ENCODE measurements around the gene CLDN19.

CLDN19 gene

GRCh38 chr1:42739753-42740700 lies at the start of gene CLDN19:
TSS of gene CLDN19 (minus strand) at chr1:42740236. CDS start at chr1:42740063, 173 bp downstream.
- Histone ChIP-seq H3K4me3 (ENCODE audit: low read length) (no peak within 1 kb of the TSS), H3K27me3 (ENCODE audit: control insufficient read depth, low read length) (no peaks in the 10 kb centered on the region), H4K20me1 (ENCODE audit: control insufficient read depth, insufficient read depth, low read depth, low read length) (0 out of 2 replicates have a peak, but pooled peaks cover 4% of the 10 kb centered on the region), H3K27ac (ENCODE audit: low read depth, low read length) (no peak within 1 kb of the TSS), H3F3A (ENCODE audit: control insufficient read depth, insufficient read depth) (no peaks in the 10 kb centered on the region), H3K4me1 (ENCODE audit: control insufficient read depth, low read length) (peaks cover 8% of the 10 kb centered on the region), H3K79me2 (ENCODE audit: control insufficient read depth, low read length) (no peaks in the 10 kb centered on the region), H3K4me2 (ENCODE audit: low read length) (no peak within 1 kb of the TSS), H3K9me2 (replicated peaks; ENCODE audit: control insufficient read depth, low read length) (no peaks in the 10 kb centered on the region), H3K9me3 (ENCODE audit: control insufficient read depth, insufficient read depth, low read length) (no peaks in the 10 kb centered on the region), H3K36me3 (ENCODE audit: control insufficient read depth, low read length) (no peaks in the 10 kb centered on the region)
- no peak for TF ChIP-seq EZH2phosphoT487 (IDR thresholded peaks at IDR 0.05; ENCODE audit: borderline replicate concordance, low read length)
- no peak for TF ChIP-seq CTCF (IDR thresholded peaks at IDR 0.05; ENCODE audit: low read depth, low read length, poor library complexity, severe bottlenecking)

GRCh38 chr1:42788021-42788420 lies 48.0 kb upstream of the CLDN19 start:
- TF ChIP-seq CTCF (IDR thresholded peaks at IDR 0.05; ENCODE audit: low read depth, low read length, poor library complexity, severe bottlenecking) = no peak
- no peak for TF ChIP-seq EZH2phosphoT487 (IDR thresholded peaks at IDR 0.05; ENCODE audit: borderline replicate concordance, low read length)
- peaks cover 1% of the 10 kb centered on the region; the same call in 1 of the 2 replicates for H3K36me3 ChIP-seq (ENCODE audit: control insufficient read depth, low read length)

GRCh38 chr1:42786097-42786496 lies 46.1 kb upstream of the CLDN19 start:
- H3K27me3 ChIP-seq (ENCODE audit: control insufficient read depth, low read length) = no peaks in the 10 kb centered on the region
- H3F3A ChIP-seq (ENCODE audit: control insufficient read depth, insufficient read depth) = no peaks in the 10 kb centered on the region
- H3K9me3 ChIP-seq (ENCODE audit: control insufficient read depth, insufficient read depth, low read length) = no peaks in the 10 kb centered on the region
- no peaks in the 10 kb centered on the region for H4K20me1 ChIP-seq (ENCODE audit: control insufficient read depth, insufficient read depth, low read depth, low read length)
- no peak overlapping the region for H3K4me2 ChIP-seq (ENCODE audit: low read length)
- no peaks in the 10 kb centered on the region for H3K79me2 ChIP-seq (ENCODE audit: control insufficient read depth, low read length)
- no peak overlapping the region for H3K27ac ChIP-seq (ENCODE audit: low read depth, low read length)
- TF ChIP-seq CTCF (IDR thresholded peaks at IDR 0.05; ENCODE audit: low read depth, low read length, poor library complexity, severe bottlenecking) (no peak), EZH2phosphoT487 (IDR thresholded peaks at IDR 0.05; ENCODE audit: borderline replicate concordance, low read length) (no peak)
- peaks cover 4% of the 10 kb centered on the region for H3K36me3 ChIP-seq (ENCODE audit: control insufficient read depth, low read length)
- H3K4me3 ChIP-seq (ENCODE audit: low read length) = no peak overlapping the region
- H3K4me1 ChIP-seq (ENCODE audit: control insufficient read depth, low read length) = no peaks in the 10 kb centered on the region
- no peaks in the 10 kb centered on the region for H3K9me2 ChIP-seq (replicated peaks; ENCODE audit: control insufficient read depth, low read length)

More at GRCh38 chr1:42788021-42788420, 48.0 kb upstream of the CLDN19 start:
- no peaks in the 10 kb centered on the region for H4K20me1 ChIP-seq (ENCODE audit: control insufficient read depth, insufficient read depth, low read depth, low read length)
- H3K4me1 ChIP-seq (ENCODE audit: control insufficient read depth, low read length) = no peaks in the 10 kb centered on the region
- H3K79me2 ChIP-seq (ENCODE audit: control insufficient read depth, low read length) = no peaks in the 10 kb centered on the region
- H3F3A ChIP-seq (ENCODE audit: control insufficient read depth, insufficient read depth) = no peaks in the 10 kb centered on the region
- no peak overlapping the region for H3K4me3 ChIP-seq (ENCODE audit: low read length)
- H3K9me2 ChIP-seq (replicated peaks; ENCODE audit: control insufficient read depth, low read length) = no peaks in the 10 kb centered on the region
- no peak overlapping the region for H3K4me2 ChIP-seq (ENCODE audit: low read length)
- H3K9me3 ChIP-seq (ENCODE audit: control insufficient read depth, insufficient read depth, low read length) = no peaks in the 10 kb centered on the region
- H3K27ac ChIP-seq (ENCODE audit: low read depth, low read length) = no peak overlapping the region
- no peaks in the 10 kb centered on the region for H3K27me3 ChIP-seq (ENCODE audit: control insufficient read depth, low read length)

Measured in DOHH2 (cell line).